Measurements from ENCODE around the gene ZCCHC7.

The ZCCHC7 gene

GRCh38 chr9:37382161-37382981 lies 262.0 kb downstream of the ZCCHC7 start:
- H3K4me3 ChIP-seq (ENCODE audit: low read depth in 1 of 2, low read length in 2 of 2): no peak overlapping the region
- no peaks in the 10 kb centered on the region for H3K79me2 ChIP-seq (ENCODE audit: insufficient read depth, low read length)
- H3K4me1 ChIP-seq (ENCODE audit: insufficient read depth, low read length): no peaks in the 10 kb centered on the region
- TF ChIP-seq CTCF (IDR thresholded peaks at IDR 0.05; ENCODE audit: borderline replicate concordance, extremely low read depth, low read length, poor library complexity, severe bottlenecking) (no peak), EZH2 (IDR thresholded peaks at IDR 0.05; ENCODE audit: borderline replicate concordance, low read depth, low read length, severe bottlenecking) (no peak)
- DNase-seq (no peak), ATAC-seq (ENCODE audit: insufficient read depth, low read depth) (no peak)
- no peak overlapping the region for H3K27ac ChIP-seq (ENCODE audit: low read length)
- H3K9ac ChIP-seq (ENCODE audit: low read depth, low read length): no peak overlapping the region
- H2AFZ ChIP-seq (ENCODE audit: low read depth, low read length): no peak overlapping the region
- no peak overlapping the region for H3K4me2 ChIP-seq (ENCODE audit: insufficient read depth, low read length)
- H3K36me3 ChIP-seq (ENCODE audit: insufficient read depth, low read length): no peaks in the 10 kb centered on the region
- no peaks in the 10 kb centered on the region for H3K9me3 ChIP-seq (ENCODE audit: insufficient read depth, low read length, severe bottlenecking)
- no peaks in the 10 kb centered on the region for H4K20me1 ChIP-seq (ENCODE audit: insufficient read depth, low read length)
- H3K27me3 ChIP-seq (ENCODE audit: insufficient read depth, low read length, poor library complexity): no peaks in the 10 kb centered on the region

- no peaks in the 10 kb centered on the region for H3K36me3 ChIP-seq (ENCODE audit: insufficient read depth, low read length)
- H2AFZ ChIP-seq (ENCODE audit: low read depth, low read length): no peak overlapping the region
- no peaks in the 10 kb centered on the region for H3K27me3 ChIP-seq (ENCODE audit: insufficient read depth, low read length, poor library complexity)
- no peaks in the 10 kb centered on the region for H3K9me3 ChIP-seq (ENCODE audit: insufficient read depth, low read length, severe bottlenecking)
- ATAC-seq (ENCODE audit: insufficient read depth, low read depth) (no peak), DNase-seq (no peak)
- no peak overlapping the region for H3K27ac ChIP-seq (ENCODE audit: low read length)
- no peaks in the 10 kb centered on the region for H3K79me2 ChIP-seq (ENCODE audit: insufficient read depth, low read length)
- H3K4me2 ChIP-seq (ENCODE audit: insufficient read depth, low read length): no peak overlapping the region
- H3K4me1 ChIP-seq (ENCODE audit: insufficient read depth, low read length): no peaks in the 10 kb centered on the region
- H3K9ac ChIP-seq (ENCODE audit: low read depth, low read length): no peak overlapping the region
- TF ChIP-seq CTCF (IDR thresholded peaks at IDR 0.05; ENCODE audit: borderline replicate concordance, extremely low read depth, low read length, poor library complexity, severe bottlenecking): no peak
- no peak for TF ChIP-seq EZH2 (IDR thresholded peaks at IDR 0.05; ENCODE audit: borderline replicate concordance, low read depth, low read length, severe bottlenecking)
- H3K4me3 ChIP-seq (ENCODE audit: low read depth in 1 of 2, low read length in 2 of 2): no peak overlapping the region
- no peaks in the 10 kb centered on the region for H4K20me1 ChIP-seq (ENCODE audit: insufficient read depth, low read length)
Observed at GRCh38 chr9:37382982-37383357, 262.6 kb downstream of the ZCCHC7 start.

- H3K27ac ChIP-seq (ENCODE audit: low read length): no peak overlapping the region
- TF ChIP-seq EZH2 (IDR thresholded peaks at IDR 0.05; ENCODE audit: borderline replicate concordance, low read depth, low read length, severe bottlenecking) (no peak), CTCF (IDR thresholded peaks at IDR 0.05; ENCODE audit: borderline replicate concordance, extremely low read depth, low read length, poor library complexity, severe bottlenecking) (no peak)
- no peak overlapping the region for H3K9ac ChIP-seq (ENCODE audit: low read depth, low read length)
- no peaks in the 10 kb centered on the region for H3K79me2 ChIP-seq (ENCODE audit: insufficient read depth, low read length)
- DNase-seq: no peak
- no peaks in the 10 kb centered on the region for H3K4me1 ChIP-seq (ENCODE audit: insufficient read depth, low read length)
- no peak overlapping the region for H3K4me3 ChIP-seq (ENCODE audit: low read depth in 1 of 2, low read length in 2 of 2)
- no peak for ATAC-seq (ENCODE audit: insufficient read depth, low read depth)
- H3K27me3 ChIP-seq (ENCODE audit: insufficient read depth, low read length, poor library complexity): no peaks in the 10 kb centered on the region
- no peaks in the 10 kb centered on the region for H4K20me1 ChIP-seq (ENCODE audit: insufficient read depth, low read length)
- no peaks in the 10 kb centered on the region for H3K9me3 ChIP-seq (ENCODE audit: insufficient read depth, low read length, severe bottlenecking)
- no peak overlapping the region for H2AFZ ChIP-seq (ENCODE audit: low read depth, low read length)
- no peak overlapping the region for H3K4me2 ChIP-seq (ENCODE audit: insufficient read depth, low read length)
- no peaks in the 10 kb centered on the region for H3K36me3 ChIP-seq (ENCODE audit: insufficient read depth, low read length)
Observed at GRCh38 chr9:37383393-37383792, 263.0 kb downstream of the ZCCHC7 start.

Data from DND-41 (cell line).